Tibial nerve (tissue), 4 donors: ENCODE data around the gene NBEAL2. TPM values are rescaled to one million over a fixed set of nuclear protein-coding genes. Genes with fewer than 3 reads are reported as not detected.

Source experiments
- DNase-seq, 2 donors: peaks; one replicate each; pipeline ENCODE4 v3.0.0-alpha.2; 2019; ENCODE audit warnings: low spot score in 2 of 2
- H3K27ac ChIP-seq, 4 donors: fragments of 200-600 bp; sonication (generic) in 3 of 4; one replicate each; pipeline ENCODE4 v1.5.1; 2017 to 2019; ENCODE audit warnings: mild to moderate bottlenecking in 1 of 4
- H3K27me3 ChIP-seq, 2 donors: fragments of 200-600 bp; sonication (generic) in 1 of 2; one replicate each; pipeline versions ENCODE4 v1.5.1 to v1.6.0; 2017 to 2019
- H3K36me3 ChIP-seq, 3 donors: fragments of 200-600 bp; sonication (generic); one replicate each; pipeline ENCODE4 v1.5.1; 2018 to 2019
- H3K4me1 ChIP-seq, 4 donors: fragments of 200-600 bp; sonication (generic) in 3 of 4; one replicate each; pipeline ENCODE4 v1.5.1; 2017 to 2019
- H3K4me3 ChIP-seq, 4 donors: fragments of 200-600 bp; sonication (generic) in 3 of 4; one replicate each; pipeline ENCODE4 v1.5.1; 2017 to 2019; ENCODE audit warnings: mild to moderate bottlenecking in 1 of 4, moderate library complexity in 1 of 4
- H3K9me3 ChIP-seq, 4 donors: fragments of 200-600 bp; sonication (generic) in 3 of 4; one replicate each; pipeline ENCODE4 v1.5.1; 2017 to 2019
- EP300 ChIP-seq, 2 donors: sonication (generic); formaldehyde crosslinking; IDR thresholded peaks; one replicate each; pipeline ENCODE4 v1.6.1; 2017; ENCODE audit warnings: antibody characterized with exemption in 2 of 2, mild to moderate bottlenecking in 1 of 2
- POLR2A ChIP-seq, 2 donors: fragments of 450-650 bp; IDR thresholded peaks; one replicate each; pipeline ENCODE4 v1.6.1; 2017; ENCODE audit warnings: antibody characterized with exemption in 2 of 2, mild to moderate bottlenecking in 2 of 2, moderate library complexity in 2 of 2
- WGBS, 2 donors: methylation state at CpG; one replicate each; pipeline ENCODE4 v1.1.5; 2018; 5-methylcytosine and 5-hydroxymethylcytosine counted together
- total RNA-seq, 4 donors: library from RNA; depleted of rRNA; stranded (reverse); fragments of >200 nt; gene quantifications; one replicate each; pipeline ENCODE4 v1.1.0, GENCODE V29; 2016
- TF ChIP-seq, protein P1 (sequence below), 5 experiments: fragments of 200-600 bp in 3 of 5; fragments of 450-650 bp in 2 of 5; sonication (generic) in 3 of 5; IDR thresholded peaks; one replicate each; pipeline ENCODE4 v1.5.1; 2016 to 2019; ENCODE audit warnings: antibody characterized with exemption in 5 of 5, mild to moderate bottlenecking in 3 of 5, moderate library complexity in 2 of 5

The NBEAL2 gene
- total RNA-seq, 4 donors from 2014 or later: 25.3 to 92.1 (median 26.6) TPM

DNA sequence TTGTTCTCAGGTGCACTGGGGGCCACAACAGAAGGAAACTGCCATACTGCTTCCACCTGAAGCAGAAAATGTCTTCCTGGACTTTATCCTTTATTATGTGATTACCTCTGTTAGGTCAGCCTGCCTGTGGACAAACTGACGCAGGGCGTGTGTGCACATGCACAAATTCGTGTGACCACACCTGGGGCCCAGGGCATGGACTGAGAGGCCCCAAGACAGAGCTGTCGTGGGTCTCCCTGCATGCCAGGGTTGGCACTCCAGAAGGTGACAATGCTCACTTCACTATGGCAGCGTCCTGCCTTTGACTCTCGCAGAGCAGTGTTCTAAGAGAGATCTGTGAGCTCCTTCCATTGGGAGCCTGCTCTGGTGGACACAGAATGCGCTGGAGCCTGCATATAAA is 37.4 kb upstream of the NBEAL2 start:
- Histone ChIP-seq H3K36me3 (peaks cover 0 to 40% (median 0%) of the 10 kb centered on the region in 3 donors), H3K4me1 (peaks cover 0 to 60% (median 30%) of the 10 kb centered on the region in 4 donors), H3K9me3 (no peaks in the 10 kb centered on the region), H3K4me3 (no peak overlapping the region), H3K27me3 (no peaks in the 10 kb centered on the region), H3K27ac (peak overlapping the region in 1 of 4 donors; percentile 60)
- no peak for DNase-seq
- TF ChIP-seq POLR2A (IDR thresholded peaks at IDR 0.05) (no peak), EP300 (IDR thresholded peaks at IDR 0.05) (no peak)
- TF ChIP-seq, protein P1, sequence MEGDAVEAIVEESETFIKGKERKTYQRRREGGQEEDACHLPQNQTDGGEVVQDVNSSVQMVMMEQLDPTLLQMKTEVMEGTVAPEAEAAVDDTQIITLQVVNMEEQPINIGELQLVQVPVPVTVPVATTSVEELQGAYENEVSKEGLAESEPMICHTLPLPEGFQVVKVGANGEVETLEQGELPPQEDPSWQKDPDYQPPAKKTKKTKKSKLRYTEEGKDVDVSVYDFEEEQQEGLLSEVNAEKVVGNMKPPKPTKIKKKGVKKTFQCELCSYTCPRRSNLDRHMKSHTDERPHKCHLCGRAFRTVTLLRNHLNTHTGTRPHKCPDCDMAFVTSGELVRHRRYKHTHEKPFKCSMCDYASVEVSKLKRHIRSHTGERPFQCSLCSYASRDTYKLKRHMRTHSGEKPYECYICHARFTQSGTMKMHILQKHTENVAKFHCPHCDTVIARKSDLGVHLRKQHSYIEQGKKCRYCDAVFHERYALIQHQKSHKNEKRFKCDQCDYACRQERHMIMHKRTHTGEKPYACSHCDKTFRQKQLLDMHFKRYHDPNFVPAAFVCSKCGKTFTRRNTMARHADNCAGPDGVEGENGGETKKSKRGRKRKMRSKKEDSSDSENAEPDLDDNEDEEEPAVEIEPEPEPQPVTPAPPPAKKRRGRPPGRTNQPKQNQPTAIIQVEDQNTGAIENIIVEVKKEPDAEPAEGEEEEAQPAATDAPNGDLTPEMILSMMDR (IDR thresholded peaks at IDR 0.05): no peak
- whole genome bisulfite sequencing, 2 donors: 83 to 95% methylated on average over 7 of the region's 7 CpGs

GRCh38 chr3:46942481-46943236 is 36.8 kb upstream of the NBEAL2 start:
- H3K36me3 ChIP-seq: peaks cover 0 to 40% (median 0%) of the 10 kb centered on the region in 3 donors
- WGBS, 2 donors: 82 to 85% methylated on average over 12 of the region's 12 CpGs
- H3K9me3 ChIP-seq: no peaks in the 10 kb centered on the region
- peak overlapping the region in 2 of 4 donors; percentile 40 to 60 for H3K27ac ChIP-seq
- TF ChIP-seq, protein P1 (IDR thresholded peaks at IDR 0.05): no peak
- TF ChIP-seq EP300 (IDR thresholded peaks at IDR 0.05) (no peak), POLR2A (IDR thresholded peaks at IDR 0.05) (no peak)
- DNase-seq: no peak
- H3K4me1 ChIP-seq: peaks cover 0 to 61% (median 36%) of the 10 kb centered on the region in 4 donors
- no peaks in the 10 kb centered on the region for H3K27me3 ChIP-seq
- no peak overlapping the region for H3K4me3 ChIP-seq

GRCh38 chr3:46943237-46944187 is 36.0 kb upstream of the NBEAL2 start:
- WGBS, 2 donors: 69 to 73% methylated on average over 12 of the region's 12 CpGs
- peaks cover 0 to 36% (median 0%) of the 10 kb centered on the region in 3 donors for H3K36me3 ChIP-seq
- DNase-seq: no peak
- peaks cover 0 to 65% (median 45%) of the 10 kb centered on the region in 4 donors for H3K4me1 ChIP-seq
- H3K27ac ChIP-seq: peak overlapping the region in 2 of 4 donors; percentile 40 to 60
- TF ChIP-seq POLR2A (IDR thresholded peaks at IDR 0.05): no peak
- TF ChIP-seq, protein P1 (IDR thresholded peaks at IDR 0.05): no peak
- no peak for TF ChIP-seq EP300 (IDR thresholded peaks at IDR 0.05)
- H3K4me3 ChIP-seq: no peak overlapping the region
- no peaks in the 10 kb centered on the region for H3K27me3 ChIP-seq
- H3K9me3 ChIP-seq: no peaks in the 10 kb centered on the region

- DNase-seq: no peak
Measured at GRCh38 chr3:46944191-46944590, 35.3 kb upstream of the NBEAL2 start.

GRCh38 chr3:46946416-46946815 is 33.0 kb upstream of the NBEAL2 start:
- TF ChIP-seq, protein P1 (IDR thresholded peaks at IDR 0.05): no peak
- no peak for TF ChIP-seq EP300 (IDR thresholded peaks at IDR 0.05)
- no peak for TF ChIP-seq POLR2A (IDR thresholded peaks at IDR 0.05)
- Histone ChIP-seq H3K27ac (peak overlapping the region in 1 of 4 donors; percentile 71), H3K27me3 (no peaks in the 10 kb centered on the region), H3K4me3 (no peak overlapping the region), H3K4me1 (peaks cover 0 to 87% (median 61%) of the 10 kb centered on the region in 4 donors), H3K36me3 (peaks cover 0 to 11% (median 0%) of the 10 kb centered on the region in 3 donors), H3K9me3 (no peaks in the 10 kb centered on the region)
- DNase-seq: no peak
- 75 to 87% methylated on average over 6 of the region's 6 CpGs for WGBS, 2 donors

More at GRCh38 chr3:46944191-46944590, 35.3 kb upstream of the NBEAL2 start:
- no peaks in the 10 kb centered on the region for H3K27me3 ChIP-seq
- H3K36me3 ChIP-seq: peaks cover 0 to 29% (median 0%) of the 10 kb centered on the region in 3 donors
- H3K27ac ChIP-seq: peak overlapping the region in 2 of 4 donors; percentile 36 to 60
- no peak overlapping the region for H3K4me3 ChIP-seq
- no peak for TF ChIP-seq POLR2A (IDR thresholded peaks at IDR 0.05)
- H3K9me3 ChIP-seq: no peaks in the 10 kb centered on the region
- WGBS, 2 donors: 83 to 90% methylated on average over 8 of the region's 8 CpGs
- H3K4me1 ChIP-seq: peaks cover 0 to 70% (median 49%) of the 10 kb centered on the region in 4 donors
